WERI-Rb-1 (cell line): ENCODE results near the gene FSTL1.

Source experiments
- DNase-seq: peaks from one replicate; pipeline ENCODE4 v3.0.0-alpha.2; 2020
- H3K27ac ChIP-seq: fragments of 250-450 bp; sonication (Bioruptor Pico); 2 replicates; pipeline ENCODE4 v1.5.1; 2020; ENCODE audit warnings: mild to moderate bottlenecking, moderate library complexity
- H3K27me3 ChIP-seq: fragments of 250-450 bp; sonication (Bioruptor Pico); 2 replicates; pipeline ENCODE4 v1.5.1; 2021; ENCODE audit warnings: mild to moderate bottlenecking, low read depth, moderate library complexity; ENCODE audit not compliant: insufficient read depth, severe bottlenecking
- H3K36me3 ChIP-seq: fragments of 250-450 bp; sonication (Bioruptor Pico); 2 replicates; pipeline ENCODE4 v1.5.1; 2020; ENCODE audit warnings: mild to moderate bottlenecking, moderate library complexity
- H3K4me3 ChIP-seq: 2 replicates; pipeline ENCODE4 v1.5.1; 2011; ENCODE audit warnings: low read depth, mild to moderate bottlenecking, control low read depth, low read length
- H3K9me3 ChIP-seq: fragments of 250-450 bp; sonication (Bioruptor Pico); 2 replicates; pipeline ENCODE4 v1.5.1; 2021; ENCODE audit warnings: mild to moderate bottlenecking, moderate library complexity; ENCODE audit not compliant: severe bottlenecking
- CTCF ChIP-seq: IDR thresholded peaks from 2 replicates; pipeline ENCODE4 v1.5.1; 2011; ENCODE audit warnings: low read depth, mild to moderate bottlenecking, control low read depth, inconsistent platforms, low read length

The FSTL1 gene

GRCh38 chr3:120410541-120410940, 40.3 kb downstream of the FSTL1 start:
- no peak for TF ChIP-seq CTCF
- H3K27me3 ChIP-seq: no peaks in the 10 kb centered on the region
- no peaks in the 10 kb centered on the region for H3K9me3 ChIP-seq
- DNase-seq: no peak
- H3K27ac ChIP-seq: no peak overlapping the region
- H3K4me3 ChIP-seq: no peak overlapping the region
- H3K36me3 ChIP-seq: peaks cover 58% of the 10 kb centered on the region

DNA sequence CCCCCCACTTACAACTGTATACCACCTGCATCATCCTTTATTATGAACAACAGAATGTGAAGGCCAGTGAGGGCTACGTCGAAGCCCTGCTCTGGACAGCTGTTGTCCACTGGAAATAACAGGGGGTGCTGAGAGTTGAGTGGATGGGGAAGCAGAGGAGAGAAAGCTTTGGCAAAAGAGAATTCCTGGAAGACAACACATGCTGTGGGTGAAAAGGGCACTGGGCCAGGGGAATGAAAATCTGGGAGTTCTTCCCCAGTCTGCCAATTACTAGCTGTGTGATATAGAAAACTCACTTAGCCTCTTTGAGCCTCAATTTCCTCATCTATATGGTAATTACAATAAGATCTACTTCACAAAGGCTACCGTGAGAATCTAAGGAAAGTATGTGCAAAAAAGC, 40.7 kb downstream of the FSTL1 start:
- Histone ChIP-seq H3K27me3 (no peaks in the 10 kb centered on the region), H3K27ac (no peak overlapping the region), H3K4me3 (no peak overlapping the region), H3K9me3 (no peaks in the 10 kb centered on the region), H3K36me3 (peaks cover 63% of the 10 kb centered on the region)
- DNase-seq: no peak
- no peak for TF ChIP-seq CTCF

DNA sequence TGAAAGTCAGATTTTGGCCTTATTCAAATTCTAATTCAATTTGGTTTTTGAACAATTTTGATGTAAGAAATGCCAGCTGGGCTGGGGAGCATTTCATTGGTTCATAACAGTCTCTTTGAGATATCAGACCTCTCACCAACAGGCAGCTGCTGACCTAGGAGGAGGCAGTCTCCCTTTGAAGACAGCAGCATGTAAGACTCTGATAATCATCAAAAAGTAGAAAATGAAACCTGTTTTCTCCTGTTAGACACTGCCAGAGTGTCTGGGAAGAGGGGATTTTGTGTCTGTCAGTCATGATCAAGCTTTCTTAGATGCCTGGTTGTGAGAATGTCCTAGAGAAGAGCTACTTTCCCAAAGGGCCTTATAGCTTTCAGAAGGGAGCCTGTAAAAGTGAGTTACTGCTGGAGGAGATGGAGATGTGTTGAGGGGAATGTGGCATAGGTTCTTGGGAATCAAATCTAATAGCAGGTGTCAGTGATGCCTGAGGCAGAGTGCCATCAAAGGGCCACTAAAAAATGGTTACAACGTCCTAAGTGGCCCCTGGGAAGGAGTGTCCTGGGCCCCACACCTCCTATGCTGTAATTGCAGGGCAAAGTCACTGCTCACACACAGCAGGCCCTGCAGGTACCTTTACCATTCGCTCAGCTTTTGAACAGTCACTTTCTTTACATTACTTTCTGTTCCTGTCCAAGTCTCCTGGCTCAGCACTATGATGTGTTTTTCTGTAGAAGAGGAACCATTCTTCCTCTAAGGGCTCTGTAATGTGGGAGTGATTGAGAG, 43.1 kb downstream of the FSTL1 start:
- Histone ChIP-seq H3K27ac (no peak overlapping the region), H3K27me3 (no peaks in the 10 kb centered on the region), H3K4me3 (no peak overlapping the region), H3K36me3 (peaks cover 69% of the 10 kb centered on the region), H3K9me3 (no peaks in the 10 kb centered on the region)
- no peak for TF ChIP-seq CTCF
- no peak for DNase-seq

GRCh38 chr3:120404876-120405275, 45.9 kb downstream of the FSTL1 start:
- Histone ChIP-seq H3K27ac (no peak overlapping the region), H3K36me3 (peaks cover 74% of the 10 kb centered on the region), H3K4me3 (no peak overlapping the region), H3K27me3 (no peaks in the 10 kb centered on the region), H3K9me3 (no peaks in the 10 kb centered on the region)
- DNase-seq: no peak
- no peak for TF ChIP-seq CTCF

GRCh38 chr3:120402257-120402656, 48.5 kb downstream of the FSTL1 start:
- Histone ChIP-seq H3K27me3 (no peaks in the 10 kb centered on the region), H3K36me3 (peaks cover 72% of the 10 kb centered on the region), H3K27ac (no peak overlapping the region), H3K4me3 (no peak overlapping the region), H3K9me3 (no peaks in the 10 kb centered on the region)
- no peak for TF ChIP-seq CTCF
- no peak for DNase-seq

DNA sequence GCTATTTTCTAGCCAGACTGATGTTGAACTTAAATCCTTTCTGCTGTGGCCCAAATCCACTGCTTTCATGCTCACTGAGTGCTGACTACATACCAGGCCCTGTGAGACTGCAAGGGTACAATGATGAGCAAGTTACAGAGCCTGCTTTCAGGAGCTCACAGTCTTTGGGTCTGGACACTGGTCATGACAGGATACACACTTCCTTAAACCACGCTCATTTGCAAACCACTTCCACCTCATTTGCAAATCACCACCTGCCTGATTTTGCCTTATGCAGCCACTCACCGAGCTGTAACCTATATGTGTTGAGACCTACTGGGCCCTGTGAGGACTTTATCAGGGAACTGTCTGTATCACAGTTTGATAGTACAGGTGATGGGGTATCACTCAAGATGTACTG, 51.4 kb downstream of the FSTL1 start:
- no peak overlapping the region for H3K27ac ChIP-seq
- no peaks in the 10 kb centered on the region for H3K9me3 ChIP-seq
- H3K27me3 ChIP-seq: no peaks in the 10 kb centered on the region
- DNase-seq: no peak
- no peak overlapping the region for H3K4me3 ChIP-seq
- H3K36me3 ChIP-seq: peaks cover 59% of the 10 kb centered on the region
- TF ChIP-seq CTCF: no peak
